Activated naive CD8-positive, alpha-beta T cell treated with anti-CD3 and anti-CD28 coated beads for 36 hours (primary cell): Measurements from ENCODE around the gene DPYSL5. TPM values are rescaled to one million over a fixed set of nuclear protein-coding genes. Genes with fewer than 3 reads are reported as not detected.

Experiments
- DNase-seq: peaks from one replicate; pipeline ENCODE4 v3.0.0; 2021
- H3K27ac Mint-ChIP-seq: one replicate; pipeline ENCODE4 v1.8.0; 2022; ENCODE audit warnings: mild to moderate bottlenecking, moderate library complexity, mixed read lengths
- H3K27me3 Mint-ChIP-seq: one replicate; pipeline ENCODE4 v1.8.0; 2022; ENCODE audit warnings: mild to moderate bottlenecking, mixed read lengths
- H3K36me3 Mint-ChIP-seq: one replicate; pipeline ENCODE4 v1.8.0; 2021; ENCODE audit warnings: mild to moderate bottlenecking, mixed read lengths
- H3K4me1 Mint-ChIP-seq: one replicate; pipeline ENCODE4 v1.8.0; 2021; ENCODE audit warnings: mixed read lengths
- H3K4me3 Mint-ChIP-seq: one replicate; pipeline ENCODE4 v1.8.0; 2022; ENCODE audit warnings: mild to moderate bottlenecking, moderate library complexity, mixed read lengths
- H3K9me3 Mint-ChIP-seq: one replicate; pipeline ENCODE4 v1.8.0; 2022; ENCODE audit warnings: mixed read lengths
- total RNA-seq, 2 experiments: library from RNA; stranded (reverse); gene quantifications; one replicate each; pipeline ENCODE4 v1.2.3, GENCODE V29; 2021

Gene DPYSL5
- total RNA-seq, 2 experiments from 2014 or later, result not detected

DNA sequence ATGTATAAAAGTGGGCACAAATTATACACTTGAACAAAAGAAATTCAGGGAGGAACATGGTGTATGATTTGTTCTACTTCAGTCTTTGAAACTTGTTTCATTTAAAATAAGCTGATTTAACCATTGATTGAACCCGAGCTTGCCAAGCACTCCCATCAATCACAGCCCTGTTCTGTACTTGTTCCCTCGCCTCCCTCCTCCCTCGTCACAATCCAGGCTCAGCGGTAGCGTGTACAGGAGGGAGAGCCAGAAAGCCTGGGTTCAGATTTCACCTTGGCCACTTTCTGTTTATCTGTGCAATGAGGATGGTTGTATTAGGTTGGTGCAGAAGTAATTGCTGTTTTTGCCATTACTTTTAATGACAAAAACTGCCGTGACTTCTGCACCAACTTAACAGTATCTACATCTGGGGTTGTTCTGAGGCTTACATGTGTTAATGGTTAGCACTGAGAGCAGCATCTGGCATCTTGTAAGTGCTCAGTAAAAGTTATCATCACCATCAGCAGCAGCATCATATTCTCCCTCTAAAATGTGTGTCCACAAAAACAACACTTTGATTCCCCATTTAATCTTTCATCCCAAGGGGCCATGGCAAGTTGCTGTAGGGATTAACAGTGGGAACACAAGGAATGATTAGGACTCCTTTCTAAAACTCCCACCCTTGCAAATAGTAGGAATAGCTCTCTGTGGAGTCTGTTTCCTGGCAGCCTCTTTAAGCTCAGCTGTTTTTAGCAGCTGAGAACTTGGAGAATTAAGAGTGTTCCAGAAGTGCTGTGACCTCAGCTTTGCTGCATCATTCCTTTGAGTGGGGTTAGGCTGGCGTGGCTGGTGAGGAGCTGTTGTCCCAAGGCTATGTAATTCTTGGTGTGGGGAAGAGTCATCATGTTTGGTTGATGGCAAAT lies 4.7 kb downstream of the DPYSL5 start:
- Mint-ChIP-seq H3K36me3 (no peaks in the 10 kb centered on the region), H3K4me3 (no peak overlapping the region), H3K27me3 (peaks cover 39% of the 10 kb centered on the region), H3K27ac (no peak overlapping the region), H3K9me3 (no peaks in the 10 kb centered on the region), H3K4me1 (peaks cover 4% of the 10 kb centered on the region)
- DNase-seq, result no peak

DNA sequence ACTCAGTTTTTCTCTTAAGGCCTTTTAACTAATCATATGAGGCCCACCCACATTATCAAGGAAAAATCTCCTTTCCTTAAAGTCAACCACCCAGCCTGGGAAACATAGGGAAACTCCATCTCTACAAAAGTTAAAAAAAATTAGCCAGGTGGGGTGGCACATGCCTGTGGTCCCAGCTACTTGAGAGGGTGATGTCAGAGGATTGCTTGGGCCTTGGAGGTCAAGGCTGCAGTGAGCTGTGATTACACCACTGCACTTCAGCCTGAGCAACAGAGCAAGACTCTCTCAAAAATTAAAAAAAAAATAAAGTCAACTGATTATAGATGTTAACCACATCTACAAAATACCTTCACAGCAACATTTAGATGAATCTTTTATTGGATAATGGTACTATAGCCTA lies 5.8 kb downstream of the DPYSL5 start:
- no peaks in the 10 kb centered on the region for H3K36me3 Mint-ChIP-seq
- DNase-seq, result no peak
- no peak overlapping the region for H3K27ac Mint-ChIP-seq
- no peak overlapping the region for H3K4me3 Mint-ChIP-seq
- no peaks in the 10 kb centered on the region for H3K9me3 Mint-ChIP-seq
- H3K27me3 Mint-ChIP-seq, result peaks cover 37% of the 10 kb centered on the region
- peaks cover 3% of the 10 kb centered on the region for H3K4me1 Mint-ChIP-seq

DNA sequence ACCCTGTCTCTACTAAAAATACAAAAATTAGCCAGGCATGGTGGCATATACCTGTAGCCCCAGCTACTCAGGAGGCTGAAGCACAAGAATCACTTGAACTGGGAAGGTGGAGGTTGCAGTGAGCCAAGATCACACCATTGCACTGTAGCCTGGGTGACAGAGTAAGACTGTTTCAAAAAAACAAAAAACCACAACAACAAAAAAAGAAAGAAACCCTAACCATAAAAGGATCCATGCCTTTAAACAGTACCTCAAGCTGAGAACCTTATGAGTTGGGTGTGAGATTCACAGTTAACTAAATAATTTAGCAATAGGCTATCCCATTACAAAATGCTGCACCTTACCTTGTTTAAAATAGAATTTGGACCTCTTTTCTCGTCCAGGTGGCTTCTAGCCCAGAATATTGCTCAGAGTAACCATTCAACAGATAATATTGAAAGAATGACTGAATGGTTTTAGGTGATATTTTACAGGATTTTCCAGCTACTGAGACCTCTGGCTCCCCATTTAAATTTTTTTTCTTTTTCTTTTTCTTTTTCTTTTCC lies 6.4 kb downstream of the DPYSL5 start:
- Mint-ChIP-seq H3K4me1 (no peaks in the 10 kb centered on the region), H3K36me3 (no peaks in the 10 kb centered on the region), H3K4me3 (no peak overlapping the region), H3K9me3 (no peaks in the 10 kb centered on the region), H3K27ac (no peak overlapping the region), H3K27me3 (peaks cover 32% of the 10 kb centered on the region)
- no peak for DNase-seq

DNA sequence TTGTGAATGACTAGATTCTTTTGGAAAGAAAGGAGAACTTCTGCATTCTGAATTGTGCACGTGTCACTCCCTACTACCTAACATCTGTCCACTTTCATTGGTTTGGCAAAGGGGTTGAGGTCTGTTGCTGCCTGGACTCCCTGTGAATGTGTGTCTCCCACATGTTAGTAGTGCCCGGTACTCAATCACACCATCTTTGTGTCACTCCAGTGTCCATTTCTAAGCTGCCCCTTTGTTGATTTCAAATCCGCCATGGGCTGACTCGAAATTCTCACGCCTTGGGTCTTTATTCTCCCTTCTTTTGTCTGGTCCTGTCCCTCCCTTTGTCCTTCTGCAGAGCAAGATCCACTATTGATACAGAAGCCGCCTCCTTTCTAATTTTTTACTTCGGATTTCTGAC lies 7.5 kb downstream of the DPYSL5 start:
- H3K36me3 Mint-ChIP-seq, result no peaks in the 10 kb centered on the region
- no peaks in the 10 kb centered on the region for H3K4me1 Mint-ChIP-seq
- H3K27ac Mint-ChIP-seq, result no peak overlapping the region
- peaks cover 34% of the 10 kb centered on the region for H3K27me3 Mint-ChIP-seq
- no peak overlapping the region for H3K4me3 Mint-ChIP-seq
- DNase-seq, result no peak
- no peaks in the 10 kb centered on the region for H3K9me3 Mint-ChIP-seq

DNA sequence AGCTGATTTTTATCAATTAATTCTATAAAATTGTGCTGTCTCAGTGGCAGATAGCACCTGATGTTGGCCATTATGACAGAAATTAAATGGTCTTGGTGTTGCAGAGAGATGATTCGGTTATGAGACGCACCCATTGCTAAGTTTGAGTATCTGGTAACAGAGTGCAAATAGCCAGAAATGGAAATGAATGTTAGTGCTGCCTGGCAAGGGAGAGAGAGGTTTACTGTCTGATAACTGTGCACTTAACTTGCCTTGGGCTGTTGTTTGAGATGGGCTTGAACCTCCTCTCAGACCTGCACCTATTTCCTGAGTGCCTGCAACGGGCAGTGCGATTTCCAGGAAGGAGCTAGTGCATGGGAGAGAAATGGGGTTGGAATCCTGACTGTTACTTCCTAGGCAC lies 11.7 kb downstream of the DPYSL5 start:
- no peak for DNase-seq
- no peak overlapping the region for H3K4me3 Mint-ChIP-seq
- no peaks in the 10 kb centered on the region for H3K4me1 Mint-ChIP-seq
- no peak overlapping the region for H3K27ac Mint-ChIP-seq
- no peaks in the 10 kb centered on the region for H3K9me3 Mint-ChIP-seq
- H3K36me3 Mint-ChIP-seq, result no peaks in the 10 kb centered on the region
- H3K27me3 Mint-ChIP-seq, result peaks cover 16% of the 10 kb centered on the region

DNA sequence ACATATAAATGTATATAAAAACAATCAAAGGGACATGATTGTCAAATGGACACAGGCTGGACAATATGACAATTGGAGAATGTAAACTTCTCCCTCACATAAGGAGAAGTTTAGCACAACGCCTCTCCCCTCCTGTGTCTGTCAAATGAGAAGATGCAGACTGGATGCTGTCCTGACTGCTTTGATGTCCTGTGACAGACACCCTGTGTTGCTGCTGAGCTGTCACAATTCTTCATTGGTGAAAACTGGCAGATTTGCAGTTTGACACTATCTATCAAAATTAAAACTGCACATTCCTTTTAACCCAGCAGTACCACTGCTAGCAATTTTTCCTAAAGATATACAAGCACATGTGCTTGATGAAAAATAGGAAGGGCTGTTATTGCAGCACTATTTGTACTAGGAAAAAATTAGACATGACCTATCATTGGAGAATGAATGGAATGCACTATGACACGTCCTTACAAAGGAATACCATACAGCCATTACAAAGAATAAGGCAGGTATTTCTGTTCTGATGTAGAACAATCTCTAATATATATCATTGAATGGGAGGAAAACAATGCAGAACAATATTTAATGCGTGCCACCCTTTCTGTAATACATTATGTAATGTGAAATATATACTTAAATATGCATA lies 12.4 kb downstream of the DPYSL5 start:
- Mint-ChIP-seq H3K27me3 (peaks cover 16% of the 10 kb centered on the region), H3K4me1 (no peaks in the 10 kb centered on the region), H3K36me3 (no peaks in the 10 kb centered on the region), H3K27ac (no peak overlapping the region), H3K9me3 (no peaks in the 10 kb centered on the region), H3K4me3 (no peak overlapping the region)
- no peak for DNase-seq

DNA sequence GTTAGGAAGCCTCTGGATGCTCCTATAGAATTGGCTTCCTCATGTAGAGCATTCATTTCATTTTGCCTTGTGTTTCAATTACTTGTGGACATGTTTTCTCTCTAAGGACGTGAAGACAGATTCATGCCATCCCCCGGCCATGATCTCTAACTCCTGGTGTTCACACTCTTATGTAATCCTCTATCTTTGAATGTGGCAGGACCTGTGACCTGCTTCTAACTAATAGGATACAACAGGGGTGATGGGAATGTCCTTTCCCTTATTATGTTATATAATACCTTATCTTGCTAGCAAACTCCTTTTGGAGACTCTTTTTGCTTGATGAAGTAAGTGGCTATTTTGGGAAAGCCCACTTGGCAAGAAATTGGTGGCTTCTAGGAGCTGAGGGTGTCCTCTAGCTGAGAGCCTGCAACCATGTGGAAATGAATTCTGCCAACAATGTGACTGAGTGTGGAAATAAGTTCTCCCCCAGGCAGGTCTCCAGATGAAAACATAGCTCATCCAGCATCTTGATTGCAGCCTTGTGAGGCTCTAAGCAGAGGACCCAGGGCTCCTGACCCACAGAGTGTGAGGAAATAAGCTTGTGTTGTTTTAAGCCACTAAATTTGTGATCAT lies 13.8 kb downstream of the DPYSL5 start:
- no peak for DNase-seq
- Mint-ChIP-seq H3K27ac (no peak overlapping the region), H3K27me3 (peaks cover 16% of the 10 kb centered on the region), H3K4me3 (no peak overlapping the region), H3K4me1 (no peaks in the 10 kb centered on the region), H3K9me3 (no peaks in the 10 kb centered on the region), H3K36me3 (no peaks in the 10 kb centered on the region)

DNA sequence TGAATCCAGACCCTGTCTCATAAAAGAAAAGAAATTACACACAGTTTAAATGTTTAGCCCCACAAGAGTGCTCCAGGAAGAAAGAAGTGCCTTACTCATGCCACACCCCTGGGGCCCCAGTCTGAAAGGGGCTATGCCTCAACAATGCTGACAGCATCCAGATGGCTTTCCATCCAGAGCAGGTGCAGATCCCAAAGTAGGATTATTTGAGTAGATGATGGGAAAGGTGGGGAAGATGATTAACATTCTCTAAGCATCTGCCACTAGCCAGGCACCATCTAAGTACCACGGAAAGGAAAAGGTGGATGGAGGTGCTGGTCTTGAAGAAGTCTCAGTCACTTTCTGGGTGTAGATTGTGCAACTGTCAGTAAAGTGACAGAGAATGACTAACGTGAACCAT lies 16.3 kb downstream of the DPYSL5 start:
- DNase-seq, result no peak
- no peak overlapping the region for H3K4me3 Mint-ChIP-seq
- H3K36me3 Mint-ChIP-seq, result no peaks in the 10 kb centered on the region
- H3K27ac Mint-ChIP-seq, result no peak overlapping the region
- no peaks in the 10 kb centered on the region for H3K4me1 Mint-ChIP-seq
- no peaks in the 10 kb centered on the region for H3K9me3 Mint-ChIP-seq
- H3K27me3 Mint-ChIP-seq, result peaks cover 21% of the 10 kb centered on the region

DNA sequence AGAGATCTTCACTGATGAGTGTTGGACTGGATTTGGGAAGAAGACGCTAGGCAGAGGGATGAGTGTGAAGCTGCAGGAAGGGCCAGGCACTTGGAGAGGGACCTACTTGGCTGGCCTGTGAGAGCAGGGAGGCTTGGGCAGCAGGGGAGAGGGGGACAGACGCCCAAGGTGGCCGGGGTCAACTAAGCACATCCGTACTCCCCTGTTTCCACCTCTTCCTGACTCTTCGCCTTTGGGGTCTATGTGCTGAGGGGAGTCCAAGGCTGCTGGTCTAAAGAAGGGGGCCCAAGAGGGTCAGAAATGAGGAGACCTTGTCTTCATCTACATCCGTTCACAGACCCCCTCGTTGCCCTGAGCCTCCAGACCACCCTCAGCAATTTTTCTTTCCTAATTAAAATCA lies 16.7 kb downstream of the DPYSL5 start:
- H3K9me3 Mint-ChIP-seq, result no peaks in the 10 kb centered on the region
- no peak overlapping the region for H3K4me3 Mint-ChIP-seq
- peaks cover 19% of the 10 kb centered on the region for H3K27me3 Mint-ChIP-seq
- H3K36me3 Mint-ChIP-seq, result no peaks in the 10 kb centered on the region
- DNase-seq, result no peak
- H3K4me1 Mint-ChIP-seq, result no peaks in the 10 kb centered on the region
- no peak overlapping the region for H3K27ac Mint-ChIP-seq

DNA sequence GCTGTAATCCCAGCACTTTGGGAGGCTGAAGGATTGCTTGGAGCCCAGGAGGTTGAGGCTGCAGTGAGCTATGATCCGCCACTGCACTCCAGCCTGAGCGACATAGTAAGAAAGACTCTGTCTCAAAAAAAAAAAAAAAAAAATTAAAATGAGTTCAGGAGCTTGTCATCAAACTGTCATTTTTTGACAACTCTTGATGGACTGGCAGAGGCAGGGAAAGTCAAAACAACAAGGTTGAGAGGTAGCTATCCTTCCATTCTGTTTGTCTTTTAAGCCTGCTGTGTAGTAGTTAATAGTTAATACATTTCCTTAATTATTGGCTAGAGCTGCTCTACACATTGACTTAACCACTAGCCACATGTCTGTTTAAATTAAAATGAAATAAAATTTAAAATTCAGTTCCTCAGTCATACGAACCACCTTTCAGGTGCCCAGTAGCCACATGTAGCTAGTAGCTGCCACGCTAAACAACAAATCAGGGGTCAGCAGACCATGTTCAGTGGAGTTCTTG lies 22.7 kb downstream of the DPYSL5 start:
- H3K4me1 Mint-ChIP-seq, result no peaks in the 10 kb centered on the region
- no peaks in the 10 kb centered on the region for H3K36me3 Mint-ChIP-seq
- DNase-seq, result no peak

DNA sequence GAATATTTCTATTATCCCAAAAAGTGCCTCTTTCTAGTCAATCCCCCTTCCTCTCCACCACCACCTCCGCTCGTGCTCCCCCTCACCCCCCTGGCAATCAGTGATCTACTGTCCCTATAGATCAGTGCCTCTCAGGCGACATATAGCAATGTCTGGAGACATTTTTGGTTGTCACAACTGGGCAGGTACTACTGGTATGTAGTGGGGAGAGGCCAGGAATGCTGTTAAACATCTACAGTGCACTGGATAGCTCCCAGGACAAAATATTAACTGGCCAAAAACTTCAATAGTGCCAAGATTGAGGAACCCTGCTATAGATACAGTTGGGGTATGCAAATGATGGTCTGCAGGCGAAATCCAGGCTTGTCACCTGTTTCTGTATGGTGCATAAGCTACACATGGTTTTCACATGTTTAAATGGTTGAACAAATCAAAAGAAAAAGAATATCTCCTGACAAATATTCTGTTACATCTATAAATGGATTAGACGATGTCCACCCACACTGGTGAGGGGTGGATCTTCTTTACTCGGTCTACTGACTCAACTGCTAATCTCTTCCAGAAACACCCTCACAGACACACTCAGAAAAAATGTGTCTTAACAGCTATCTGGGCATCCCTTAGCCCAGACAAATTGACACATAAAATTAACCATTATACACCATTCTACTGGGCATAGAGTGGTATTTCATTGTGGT lies 25.5 kb downstream of the DPYSL5 start:
- H3K36me3 Mint-ChIP-seq, result no peaks in the 10 kb centered on the region
- H3K4me1 Mint-ChIP-seq, result no peaks in the 10 kb centered on the region
- no peak for DNase-seq
- H3K4me3 Mint-ChIP-seq, result no peak overlapping the region
- no peaks in the 10 kb centered on the region for H3K9me3 Mint-ChIP-seq
- H3K27ac Mint-ChIP-seq, result no peak overlapping the region
- peaks cover 3% of the 10 kb centered on the region for H3K27me3 Mint-ChIP-seq

More for the DNA sequence above, 22.7 kb downstream of the DPYSL5 start:
- no peaks in the 10 kb centered on the region for H3K9me3 Mint-ChIP-seq
- no peak overlapping the region for H3K27ac Mint-ChIP-seq
- H3K27me3 Mint-ChIP-seq, result peaks cover 5% of the 10 kb centered on the region
- H3K4me3 Mint-ChIP-seq, result no peak overlapping the region

DNA sequence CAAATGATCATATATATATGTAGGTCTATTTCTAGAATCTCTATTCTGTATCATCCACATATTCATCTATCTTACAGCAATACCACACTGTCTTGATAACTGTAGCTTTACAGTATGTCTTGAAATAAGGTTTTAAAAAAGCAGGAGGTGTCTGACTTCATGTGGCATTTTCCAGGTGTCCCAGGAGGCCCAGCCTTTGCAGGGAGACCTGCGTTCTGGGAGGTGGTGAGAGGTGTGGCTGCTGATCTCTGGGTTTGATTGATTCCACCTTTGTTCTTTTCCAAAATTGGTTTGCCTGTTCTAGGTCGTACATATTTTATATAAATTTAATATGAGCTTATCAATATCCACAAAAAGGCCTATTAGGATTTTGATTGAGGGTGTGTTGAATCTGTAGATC lies 26.6 kb downstream of the DPYSL5 start:
- Mint-ChIP-seq H3K36me3 (no peaks in the 10 kb centered on the region), H3K4me3 (no peak overlapping the region), H3K27me3 (peaks cover 3% of the 10 kb centered on the region), H3K27ac (no peak overlapping the region), H3K4me1 (no peaks in the 10 kb centered on the region), H3K9me3 (no peaks in the 10 kb centered on the region)
- DNase-seq, result no peak

DNA sequence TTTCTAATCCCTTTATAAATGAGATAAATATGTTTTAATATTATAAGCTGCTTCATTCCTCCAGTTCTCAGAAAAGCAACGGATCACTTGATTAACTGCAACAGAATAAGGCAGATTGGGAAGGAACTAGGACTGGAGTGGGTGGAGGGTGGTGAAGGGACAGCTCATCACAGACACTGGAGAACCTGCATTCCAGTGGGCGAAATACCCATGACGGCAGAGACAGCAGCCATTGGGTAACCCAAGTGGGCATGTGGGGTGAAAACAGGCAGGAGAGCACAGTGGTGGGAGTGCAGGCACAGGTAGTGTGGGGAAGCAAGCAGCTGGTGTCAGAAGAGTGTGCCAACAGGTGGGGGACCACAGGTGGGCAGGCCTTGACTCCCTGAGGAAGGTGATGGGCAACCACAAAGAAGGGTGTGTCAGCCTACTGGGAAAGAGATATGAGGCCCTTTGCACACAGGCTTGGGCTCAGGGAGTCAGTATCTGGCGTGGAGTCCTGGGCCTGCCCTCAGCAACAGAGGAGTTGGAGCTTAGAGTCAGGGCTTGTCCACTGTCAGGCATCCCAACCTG lies 27.2 kb downstream of the DPYSL5 start:
- H3K36me3 Mint-ChIP-seq, result no peaks in the 10 kb centered on the region
- H3K4me1 Mint-ChIP-seq, result no peaks in the 10 kb centered on the region
- no peak overlapping the region for H3K4me3 Mint-ChIP-seq
- H3K27me3 Mint-ChIP-seq, result peaks cover 3% of the 10 kb centered on the region
- no peak for DNase-seq
- H3K27ac Mint-ChIP-seq, result no peak overlapping the region
- no peaks in the 10 kb centered on the region for H3K9me3 Mint-ChIP-seq

DNA sequence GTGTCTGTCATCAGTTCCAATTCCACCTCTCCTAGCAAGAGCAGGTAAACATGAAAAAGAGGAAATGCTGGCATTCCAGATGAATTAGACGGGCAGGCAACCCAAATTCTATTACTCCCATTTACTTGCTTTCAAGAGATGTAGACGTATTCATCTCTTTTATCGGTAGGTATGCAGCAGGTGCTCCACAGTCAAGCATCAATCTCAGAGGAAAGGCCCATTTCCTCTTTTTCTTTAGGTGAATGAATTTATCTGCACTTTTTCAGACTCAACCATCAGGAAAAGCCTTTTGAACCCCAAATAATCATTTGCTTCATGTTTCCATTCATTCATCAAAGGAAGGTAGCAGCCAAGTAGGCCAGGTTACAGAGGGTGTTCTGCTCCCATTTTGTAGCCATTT lies 27.9 kb downstream of the DPYSL5 start:
- no peaks in the 10 kb centered on the region for H3K36me3 Mint-ChIP-seq
- H3K27ac Mint-ChIP-seq, result no peak overlapping the region
- H3K27me3 Mint-ChIP-seq, result peaks cover 3% of the 10 kb centered on the region
- no peak overlapping the region for H3K4me3 Mint-ChIP-seq
- no peak for DNase-seq
- H3K4me1 Mint-ChIP-seq, result no peaks in the 10 kb centered on the region
- no peaks in the 10 kb centered on the region for H3K9me3 Mint-ChIP-seq
